Activated CD4-positive, alpha-beta T cell treated with anti-CD3 and anti-CD28 coated beads for 36 hours (primary cell): ENCODE results near the gene TICAM2. TPM values are rescaled to one million over a fixed set of nuclear protein-coding genes. Genes with fewer than 3 reads are reported as not detected.

Experiments used
- ATAC-seq: fragments of 200-7000 bp; cut with Tn5 transposase; one replicate; pipeline ENCODE4 v1.10.0; 2021; ENCODE audit warnings: mild to moderate bottlenecking, moderate library complexity
- CTCF ChIA-PET: fragments of 350-600 bp; sonication (Branson Sonifier 250); formaldehyde crosslinking; loops from one replicate; lab custom pipeline; 2021; ENCODE audit warnings: antibody characterized with exemption; lab: Charles Lee
- POLR2A ChIA-PET: fragments of 350-600 bp; sonication (Branson Sonifier 250); formaldehyde crosslinking; loops from one replicate; lab custom pipeline; 2021; ENCODE audit warnings: antibody characterized with exemption, inconsistent platforms; lab: Charles Lee
- DNase-seq: peaks from one replicate; pipeline ENCODE4 v3.0.0-alpha.2; 2020
- H3K27ac Mint-ChIP-seq: one replicate; pipeline ENCODE4 v1.8.0; 2021; ENCODE audit warnings: mixed read lengths
- H3K27me3 Mint-ChIP-seq: one replicate; pipeline ENCODE4 v1.8.0; 2021; ENCODE audit warnings: mixed read lengths
- H3K36me3 Mint-ChIP-seq: one replicate; pipeline ENCODE4 v1.8.0; 2021; ENCODE audit warnings: low read depth, mixed read lengths
- H3K4me1 Mint-ChIP-seq: one replicate; pipeline ENCODE4 v1.8.0; 2021; ENCODE audit warnings: mixed read lengths
- H3K4me3 Mint-ChIP-seq: one replicate; pipeline ENCODE4 v1.8.0; 2021; ENCODE audit warnings: mild to moderate bottlenecking, moderate library complexity, mixed read lengths
- H3K9me3 Mint-ChIP-seq: one replicate; pipeline ENCODE4 v1.8.0; 2021; ENCODE audit warnings: low read depth, mixed read lengths
- intact Hi-C, 2 experiments: fragments of 100-400 bp; cut with DNase I in 1 of 2; cut with micrococcal nuclease in 1 of 2; formaldehyde crosslinking; loops; one replicate each; pipeline versions ENCODE4 v1.14.2 to v1.15.1; 2022 to 2024; cut with DNase I, micrococcal nuclease
- total RNA-seq, 2 experiments: library from RNA; stranded (reverse); gene quantifications; one replicate each; pipeline ENCODE4 v1.2.3, GENCODE V29; 2021

The TICAM2 gene
- total RNA-seq, 2 experiments from 2014 or later = 0.87 to 1.7 TPM

GRCh38 chr5:115588640-115589039 lies 13.6 kb downstream of the TICAM2 start:
- intact Hi-C loops = loop anchor here in 1 of 2 experiments (5.0 kb wide), 1 partner anchor 201 kb away; no protein-coding TSS in a partner anchor
- no peaks in the 10 kb centered on the region for H3K36me3 Mint-ChIP-seq
- ATAC-seq = no peak
- no peaks in the 10 kb centered on the region for H3K4me1 Mint-ChIP-seq
- no peak overlapping the region for H3K27ac Mint-ChIP-seq
- POLR2A ChIA-PET = no interaction called here
- no peak for DNase-seq
- CTCF ChIA-PET = interaction anchor here (1.0 to 3.0 kb wide), 3 partner anchors 9 to 279 kb away, joined by 3 to 16 read pairs (median 4); no protein-coding TSS in a partner anchor
- H3K27me3 Mint-ChIP-seq = no peaks in the 10 kb centered on the region
- H3K4me3 Mint-ChIP-seq = no peak overlapping the region
- no peaks in the 10 kb centered on the region for H3K9me3 Mint-ChIP-seq

- DNase-seq = no peak
- H3K4me3 Mint-ChIP-seq = no peak overlapping the region
Observed at GRCh38 chr5:115586525-115587146, 15.6 kb downstream of the TICAM2 start.

GRCh38 chr5:115585265-115585664 lies 17.0 kb downstream of the TICAM2 start:
- no peaks in the 10 kb centered on the region for H3K36me3 Mint-ChIP-seq
- no peaks in the 10 kb centered on the region for H3K9me3 Mint-ChIP-seq
- ChIA-PET POLR2A (no interaction called here), CTCF (interaction anchor here (4.9 kb wide), 1 partner anchor 276 kb away, joined by 30 read pairs; no protein-coding TSS in a partner anchor)
- H3K27ac Mint-ChIP-seq = no peak overlapping the region
- DNase-seq (no peak), ATAC-seq (no peak)
- intact Hi-C loops = loop anchor here in 1 of 2 experiments (5.0 kb wide), 1 partner anchor 198 kb away; no protein-coding TSS in a partner anchor
- H3K4me1 Mint-ChIP-seq = no peaks in the 10 kb centered on the region
- no peak overlapping the region for H3K4me3 Mint-ChIP-seq
- no peaks in the 10 kb centered on the region for H3K27me3 Mint-ChIP-seq

More at GRCh38 chr5:115586525-115587146, 15.6 kb downstream of the TICAM2 start:
- Mint-ChIP-seq H3K27ac (no peak overlapping the region), H3K27me3 (no peaks in the 10 kb centered on the region), H3K9me3 (no peaks in the 10 kb centered on the region), H3K4me1 (no peaks in the 10 kb centered on the region), H3K36me3 (no peaks in the 10 kb centered on the region)
- no peak for ATAC-seq
- intact Hi-C loops = loop anchor here (1.0 to 5.0 kb wide), 4 partner anchors 199 to 488 kb away; no protein-coding TSS in a partner anchor
- CTCF ChIA-PET = interaction anchor here (0.5 to 3.0 kb wide), 3 partner anchors 277 to 280 kb away, joined by 3 to 16 read pairs (median 5); no protein-coding TSS in a partner anchor
- POLR2A ChIA-PET = no interaction called here

- no peak overlapping the region for H3K27ac Mint-ChIP-seq
- intact Hi-C loops = no loop called here
- ChIA-PET POLR2A (no interaction called here), CTCF (interaction anchor here (4.9 kb wide), 1 partner anchor 275 kb away, joined by 30 read pairs; no protein-coding TSS in a partner anchor)
- DNase-seq (no peak), ATAC-seq (no peak)
- no peak overlapping the region for H3K4me3 Mint-ChIP-seq
- no peaks in the 10 kb centered on the region for H3K9me3 Mint-ChIP-seq
- no peaks in the 10 kb centered on the region for H3K4me1 Mint-ChIP-seq
- H3K36me3 Mint-ChIP-seq = no peaks in the 10 kb centered on the region
- no peaks in the 10 kb centered on the region for H3K27me3 Mint-ChIP-seq
Observed at GRCh38 chr5:115584501-115584900, 17.8 kb downstream of the TICAM2 start.

GRCh38 chr5:115583474-115583873 lies 18.8 kb downstream of the TICAM2 start:
- H3K27me3 Mint-ChIP-seq = no peaks in the 10 kb centered on the region
- H3K4me1 Mint-ChIP-seq = no peaks in the 10 kb centered on the region
- no peak overlapping the region for H3K27ac Mint-ChIP-seq
- H3K9me3 Mint-ChIP-seq = no peaks in the 10 kb centered on the region
- ChIA-PET CTCF (interaction anchor here (0.5 to 4.9 kb wide), 2 partner anchors 274 to 297 kb away, joined by 3 to 30 read pairs; no protein-coding TSS in a partner anchor), POLR2A (no interaction called here)
- ATAC-seq (no peak), DNase-seq (no peak)
- H3K36me3 Mint-ChIP-seq = no peaks in the 10 kb centered on the region
- intact Hi-C loops = no loop called here
- H3K4me3 Mint-ChIP-seq = no peak overlapping the region

GRCh38 chr5:115580941-115581340 lies 21.3 kb downstream of the TICAM2 start:
- POLR2A ChIA-PET = no interaction called here
- Mint-ChIP-seq H3K4me1 (no peaks in the 10 kb centered on the region), H3K4me3 (no peak overlapping the region), H3K36me3 (peaks cover 1% of the 10 kb centered on the region), H3K27me3 (no peaks in the 10 kb centered on the region), H3K27ac (no peak overlapping the region), H3K9me3 (no peaks in the 10 kb centered on the region)
- CTCF ChIA-PET = interaction anchor here (1.0 to 4.9 kb wide), 3 partner anchors 9 to 294 kb away, joined by 3 to 30 read pairs (median 5); no protein-coding TSS in a partner anchor
- ATAC-seq (no peak), DNase-seq (no peak)
- intact Hi-C loops = no loop called here

GRCh38 chr5:115579747-115580173 lies 22.5 kb downstream of the TICAM2 start:
- Mint-ChIP-seq H3K36me3 (peaks cover 1% of the 10 kb centered on the region), H3K4me3 (no peak overlapping the region), H3K9me3 (no peaks in the 10 kb centered on the region), H3K4me1 (no peaks in the 10 kb centered on the region), H3K27me3 (no peaks in the 10 kb centered on the region), H3K27ac (no peak overlapping the region)
- intact Hi-C loops = loop anchor here in 1 of 2 experiments (10.0 kb wide), 1 partner anchor 485 kb away; no protein-coding TSS in a partner anchor
- DNase-seq = no peak
- ChIA-PET POLR2A (no interaction called here), CTCF (no interaction called here)
- ATAC-seq = no peak

- intact Hi-C loops = loop anchor here in 1 of 2 experiments (10.0 kb wide), 1 partner anchor 484 kb away; no protein-coding TSS in a partner anchor
Observed at GRCh38 chr5:115579216-115579615, 23.1 kb downstream of the TICAM2 start.

GRCh38 chr5:115578657-115579056 lies 23.6 kb downstream of the TICAM2 start:
- Mint-ChIP-seq H3K4me3 (no peak overlapping the region), H3K36me3 (peaks cover 1% of the 10 kb centered on the region), H3K27ac (no peak overlapping the region), H3K4me1 (peaks cover 3% of the 10 kb centered on the region), H3K9me3 (no peaks in the 10 kb centered on the region), H3K27me3 (no peaks in the 10 kb centered on the region)
- intact Hi-C loops = loop anchor here in 1 of 2 experiments (10.0 kb wide), 1 partner anchor 484 kb away; no protein-coding TSS in a partner anchor
- DNase-seq (no peak), ATAC-seq (no peak)
- CTCF ChIA-PET = interaction anchor here (0.6 kb wide), 1 partner anchor 61 kb away, joined by 3 read pairs; no protein-coding TSS in a partner anchor
- POLR2A ChIA-PET = no interaction called here

More at GRCh38 chr5:115579216-115579615, 23.1 kb downstream of the TICAM2 start:
- ChIA-PET CTCF (no interaction called here), POLR2A (no interaction called here)
- Mint-ChIP-seq H3K36me3 (peaks cover 1% of the 10 kb centered on the region), H3K4me3 (no peak overlapping the region), H3K4me1 (peaks cover 3% of the 10 kb centered on the region), H3K27me3 (no peaks in the 10 kb centered on the region), H3K9me3 (no peaks in the 10 kb centered on the region), H3K27ac (no peak overlapping the region)
- DNase-seq (no peak), ATAC-seq (no peak)

GRCh38 chr5:115577741-115578140 lies 24.5 kb downstream of the TICAM2 start:
- peaks cover 1% of the 10 kb centered on the region for H3K36me3 Mint-ChIP-seq
- peaks cover 3% of the 10 kb centered on the region for H3K4me1 Mint-ChIP-seq
- H3K27ac Mint-ChIP-seq = no peak overlapping the region
- no peak for DNase-seq
- ChIA-PET POLR2A (no interaction called here), CTCF (interaction anchor here (1.5 kb wide), 1 partner anchor 268 kb away, joined by 8 read pairs; no protein-coding TSS in a partner anchor)
- H3K4me3 Mint-ChIP-seq = no peak overlapping the region
- intact Hi-C loops = loop anchor here in 1 of 2 experiments (10.0 kb wide), 1 partner anchor 483 kb away; no protein-coding TSS in a partner anchor
- no peaks in the 10 kb centered on the region for H3K27me3 Mint-ChIP-seq
- ATAC-seq = no peak
- no peaks in the 10 kb centered on the region for H3K9me3 Mint-ChIP-seq

GRCh38 chr5:115577329-115577728 lies 24.9 kb downstream of the TICAM2 start:
- ATAC-seq (no peak), DNase-seq (no peak)
- CTCF ChIA-PET = interaction anchor here (0.6 to 1.5 kb wide), 3 partner anchors 32 to 268 kb away, joined by 3 to 8 read pairs (median 4); no protein-coding TSS in a partner anchor
- peaks cover 1% of the 10 kb centered on the region for H3K36me3 Mint-ChIP-seq
- intact Hi-C loops = loop anchor here in 1 of 2 experiments (10.0 kb wide), 1 partner anchor 483 kb away; no protein-coding TSS in a partner anchor
- POLR2A ChIA-PET = no interaction called here
- H3K27ac Mint-ChIP-seq = no peak overlapping the region
- H3K4me1 Mint-ChIP-seq = peaks cover 3% of the 10 kb centered on the region
- no peaks in the 10 kb centered on the region for H3K27me3 Mint-ChIP-seq
- H3K9me3 Mint-ChIP-seq = no peaks in the 10 kb centered on the region
- no peak overlapping the region for H3K4me3 Mint-ChIP-seq
